Activated effector memory CD4-positive, alpha-beta T cell treated with anti-CD3 and anti-CD28 coated beads, Interleukin-2, amount 50 U/mL, for 16 hours (primary cell): ENCODE results near the gene OSTN.

Experiments
- DNase-seq: peaks from one replicate; pipeline ENCODE4 v3.0.0-alpha.2; 2020

The OSTN gene

DNA sequence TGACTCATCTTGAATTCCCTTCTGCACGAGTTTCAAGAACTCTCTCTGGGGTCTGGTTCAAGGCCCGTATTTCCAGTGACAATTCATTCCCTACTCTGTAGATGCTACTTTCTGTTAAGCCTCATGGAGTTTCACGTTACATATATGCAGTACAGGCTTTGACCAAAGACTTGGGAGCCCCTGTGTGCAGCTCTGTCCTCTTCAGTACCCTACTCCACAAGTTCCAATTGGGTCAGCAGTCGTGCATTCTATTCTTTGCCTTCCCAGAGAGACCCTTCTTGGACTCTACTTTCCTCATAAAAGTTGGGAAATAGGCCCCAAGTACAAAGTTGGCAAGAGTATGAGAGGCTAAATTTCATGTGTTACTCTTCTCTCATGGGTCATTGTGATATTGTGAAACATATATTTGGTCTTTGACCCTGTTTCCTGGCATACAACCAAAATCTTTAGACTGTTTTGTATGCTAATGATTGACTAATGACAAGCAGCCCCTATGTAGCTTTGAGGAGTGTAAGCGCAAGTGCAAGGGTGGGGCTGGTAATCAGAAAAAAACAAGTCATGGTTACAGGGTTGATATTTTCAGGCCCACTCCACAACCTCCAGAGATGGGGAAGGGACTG, 115.2 kb downstream of the OSTN start:
- no peak for DNase-seq
